Ovary (tissue), 9 donors: ENCODE measurements around the gene SLC7A10. TPM values are rescaled to one million over a fixed set of nuclear protein-coding genes. Genes with fewer than 3 reads are reported as not detected.

Experiments
- DNase-seq, 5 donors: peaks; one replicate each; pipeline ENCODE4 v3.0.0-alpha.2; 2019 to 2020
- H3K27ac ChIP-seq, 2 donors: fragments of 200-600 bp; one replicate each; pipeline versions ENCODE4 v1.5.1 to v1.8.0; 2019 to 2022
- H3K27me3 ChIP-seq: fragments of 200-600 bp; one replicate; pipeline ENCODE4 v1.8.0; 2022
- H3K36me3 ChIP-seq: fragments of 200-600 bp; sonication (generic); one replicate; pipeline ENCODE4 v1.5.1; 2019
- H3K4me1 ChIP-seq: one replicate; pipeline ENCODE4 v1.8.1; 2013; ENCODE audit warnings: mild to moderate bottlenecking, moderate library complexity; ENCODE audit not compliant: insufficient read depth
- H3K4me3 ChIP-seq: fragments of 200-600 bp; sonication (generic); one replicate; pipeline ENCODE4 v1.5.1; 2017
- H3K9me3 ChIP-seq, 2 donors: fragments of 200-600 bp in 1 of 2; sonication (generic) in 1 of 2; one replicate each; pipeline versions ENCODE4 v1.5.1 to v1.8.1; 2013 to 2019; ENCODE audit warnings: mild to moderate bottlenecking in 1 of 2, moderate library complexity in 1 of 2
- EP300 ChIP-seq: sonication (generic); formaldehyde crosslinking; IDR thresholded peaks from one replicate; pipeline ENCODE4 v1.6.1; 2017; ENCODE audit warnings: antibody characterized with exemption
- POLR2A ChIP-seq: fragments of 450-650 bp; IDR thresholded peaks from one replicate; pipeline ENCODE4 v1.6.1; 2017; ENCODE audit warnings: antibody characterized with exemption, mild to moderate bottlenecking, moderate library complexity
- WGBS, 3 donors: extraction: QIAGEN DNeasy Blood & Tissue Kit in 1 of 3; methylation state at CpG; one replicate each; pipeline versions ENCODE4 v1.1.5 to v1.1.7; 2013 to 2017; 5-methylcytosine and 5-hydroxymethylcytosine counted together
- intact Hi-C, 4 donors: fragments of 100-400 bp; cut with DNase I; formaldehyde crosslinking; loops; one replicate each; pipeline versions ENCODE4 v1.11.0 to v1.15.1; 2022 to 2023
- polyA plus RNA-seq, 2 donors: library from polyadenylated mRNA; stranded (reverse); fragments of 200-250 nt in 1 of 2; fragments of 350-450 nt in 1 of 2; fragmentation: Illumina TruSeq in 1 of 2; extraction: RNeasy Lipid Tissue Mini Kit (QIAGEN cat#74804) in 1 of 2; gene quantifications; one replicate each; pipeline ENCODE4 v1.2.3, GENCODE V29; 2013 to 2014
- total RNA-seq, 7 donors: library from RNA; depleted of rRNA in 2 of 7; stranded (reverse); fragments of >200 nt in 2 of 7; fragmentation: NEBNext Ultra II Directional in 3 of 7; extraction: Animal tissue kit (Norgen Biotek cat#: 25700) in 3 of 7; gene quantifications; one replicate each; pipeline versions ENCODE4 v1.1.0 to v1.2.4, GENCODE V29; 2016 to 2023
- TF ChIP-seq, protein P1 (sequence below), 3 donors: fragments of 450-650 bp in 2 of 3; fragments of 200-600 bp in 1 of 3; IDR thresholded peaks; one replicate each; pipeline versions ENCODE4 v1.5.1 to v1.8.0; 2016 to 2022; ENCODE audit warnings: antibody characterized with exemption in 3 of 3, mild to moderate bottlenecking in 1 of 3
- donor health status: DM: no; HTN: no; CAD: no; lungs with moderate emphysema.
- donor health status: DM: no; HTN: no; CAD: no.
- donor health status: Bipolar disorder and iron deficiency.
- donor health status: DM: yes; HTN: yes; CAD: no.
- donor health status: DM: no; HTN: no; CAD: no.
- donor health status: DM: yes; HTN: yes; CAD: no.

Gene SLC7A10
- total and polyA plus RNA-seq, 9 donors = not detected

- WGBS, 3 donors = 81 to 85% (median 84%) methylated on average over 9 of the region's 9 CpGs
- no peaks in the 10 kb centered on the region for H3K9me3 ChIP-seq
- no peak overlapping the region for H3K4me3 ChIP-seq
- H3K27me3 ChIP-seq = peaks cover 2% of the 10 kb centered on the region
- intact Hi-C loops = no loop called here
- no peak for DNase-seq
- H3K36me3 ChIP-seq = no peaks in the 10 kb centered on the region
- no peaks in the 10 kb centered on the region for H3K4me1 ChIP-seq
- TF ChIP-seq, protein P1, sequence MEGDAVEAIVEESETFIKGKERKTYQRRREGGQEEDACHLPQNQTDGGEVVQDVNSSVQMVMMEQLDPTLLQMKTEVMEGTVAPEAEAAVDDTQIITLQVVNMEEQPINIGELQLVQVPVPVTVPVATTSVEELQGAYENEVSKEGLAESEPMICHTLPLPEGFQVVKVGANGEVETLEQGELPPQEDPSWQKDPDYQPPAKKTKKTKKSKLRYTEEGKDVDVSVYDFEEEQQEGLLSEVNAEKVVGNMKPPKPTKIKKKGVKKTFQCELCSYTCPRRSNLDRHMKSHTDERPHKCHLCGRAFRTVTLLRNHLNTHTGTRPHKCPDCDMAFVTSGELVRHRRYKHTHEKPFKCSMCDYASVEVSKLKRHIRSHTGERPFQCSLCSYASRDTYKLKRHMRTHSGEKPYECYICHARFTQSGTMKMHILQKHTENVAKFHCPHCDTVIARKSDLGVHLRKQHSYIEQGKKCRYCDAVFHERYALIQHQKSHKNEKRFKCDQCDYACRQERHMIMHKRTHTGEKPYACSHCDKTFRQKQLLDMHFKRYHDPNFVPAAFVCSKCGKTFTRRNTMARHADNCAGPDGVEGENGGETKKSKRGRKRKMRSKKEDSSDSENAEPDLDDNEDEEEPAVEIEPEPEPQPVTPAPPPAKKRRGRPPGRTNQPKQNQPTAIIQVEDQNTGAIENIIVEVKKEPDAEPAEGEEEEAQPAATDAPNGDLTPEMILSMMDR (IDR thresholded peaks at IDR 0.05) = no peak
- TF ChIP-seq POLR2A (no peak), EP300 (no peak)
- H3K27ac ChIP-seq = no peak overlapping the region
Observed at GRCh38 chr19:33220735-33221134, 4.9 kb downstream of the SLC7A10 start.

- Histone ChIP-seq H3K36me3 (no peaks in the 10 kb centered on the region), H3K27me3 (peaks cover 2% of the 10 kb centered on the region), H3K4me1 (no peaks in the 10 kb centered on the region), H3K9me3 (no peaks in the 10 kb centered on the region), H3K27ac (no peak overlapping the region), H3K4me3 (no peak overlapping the region)
- TF ChIP-seq EP300 (no peak), POLR2A (no peak)
- TF ChIP-seq, protein P1 (IDR thresholded peaks at IDR 0.05) = no peak
- DNase-seq = no peak
- 89 to 93% (median 89%) methylated on average over 18 of the region's 18 CpGs for WGBS, 3 donors
- intact Hi-C loops = no loop called here
Observed at GRCh38 chr19:33220115-33220514, 5.5 kb downstream of the SLC7A10 start.

GRCh38 chr19:33219261-33219815 lies 6.3 kb downstream of the SLC7A10 start:
- DNase-seq = no peak
- Histone ChIP-seq H3K27ac (no peak overlapping the region), H3K4me3 (no peak overlapping the region), H3K27me3 (no peaks in the 10 kb centered on the region), H3K36me3 (no peaks in the 10 kb centered on the region), H3K9me3 (no peaks in the 10 kb centered on the region), H3K4me1 (no peaks in the 10 kb centered on the region)
- TF ChIP-seq EP300 = no peak
- TF ChIP-seq, protein P1 (IDR thresholded peaks at IDR 0.05) = no peak
- no peak for TF ChIP-seq POLR2A
- WGBS, 3 donors = 68 to 78% (median 75%) methylated on average over 12 of the region's 12 CpGs
- intact Hi-C loops = no loop called here

- no peak overlapping the region for H3K4me3 ChIP-seq
- no peaks in the 10 kb centered on the region for H3K9me3 ChIP-seq
- no peak overlapping the region for H3K27ac ChIP-seq
- no peaks in the 10 kb centered on the region for H3K36me3 ChIP-seq
- no peak for DNase-seq
- WGBS, 3 donors = 42 to 53% (median 50%) methylated on average over 8 of the region's 8 CpGs
- no peaks in the 10 kb centered on the region for H3K4me1 ChIP-seq
- H3K27me3 ChIP-seq = no peaks in the 10 kb centered on the region
- TF ChIP-seq, protein P1 (IDR thresholded peaks at IDR 0.05) = no peak
- TF ChIP-seq POLR2A = no peak
- no peak for TF ChIP-seq EP300
- intact Hi-C loops = no loop called here
Observed at GRCh38 chr19:33217881-33218280, 7.8 kb downstream of the SLC7A10 start.
